ENCODE measurements around the gene TAGAP. TPM values are rescaled to one million over a fixed set of nuclear protein-coding genes. Genes with fewer than 3 reads are reported as not detected.

The TAGAP gene
- total RNA-seq, 1 experiment from 2014 or later = not detected

- no peak for DNase-seq (ENCODE audit: low read depth)
Measured at GRCh38 chr6:159071843-159072769, 27.3 kb upstream of the TAGAP start.

GRCh38 chr6:159068904-159069578 lies 24.2 kb upstream of the TAGAP start:
- DNase-seq (ENCODE audit: low read depth) = no peak

- no peak for DNase-seq (ENCODE audit: low read depth)
Measured at GRCh38 chr6:159067334-159067733, 22.5 kb upstream of the TAGAP start.

- DNase-seq (ENCODE audit: low read depth) = no peak
Measured at GRCh38 chr6:159066483-159066882, 21.7 kb upstream of the TAGAP start.

- no peak for DNase-seq (ENCODE audit: low read depth)
Measured at GRCh38 chr6:159065759-159066329, 21.1 kb upstream of the TAGAP start.

- DNase-seq (ENCODE audit: low read depth) = no peak
Measured at GRCh38 chr6:159065091-159065490, 20.3 kb upstream of the TAGAP start.

- no peak for DNase-seq (ENCODE audit: low read depth)
Measured at GRCh38 chr6:159064477-159064876, 19.7 kb upstream of the TAGAP start.

GRCh38 chr6:159063549-159063948 lies 18.8 kb upstream of the TAGAP start:
- DNase-seq (ENCODE audit: low read depth) = no peak

- DNase-seq (ENCODE audit: low read depth) = no peak
Measured at GRCh38 chr6:159062976-159063375, 18.2 kb upstream of the TAGAP start.

GRCh38 chr6:159062564-159062945 lies 17.8 kb upstream of the TAGAP start:
- DNase-seq (ENCODE audit: low read depth) = no peak

GRCh38 chr6:159061805-159062563 lies 17.2 kb upstream of the TAGAP start:
- no peak for DNase-seq (ENCODE audit: low read depth)

- DNase-seq (ENCODE audit: low read depth) = no peak
Measured at GRCh38 chr6:159061146-159061545, 16.4 kb upstream of the TAGAP start.

- no peak for DNase-seq (ENCODE audit: low read depth)
Measured at GRCh38 chr6:159059885-159060506, 15.2 kb upstream of the TAGAP start.

GRCh38 chr6:159059141-159059540 lies 14.3 kb upstream of the TAGAP start:
- DNase-seq (ENCODE audit: low read depth) = no peak

GRCh38 chr6:159056899-159057298 lies 12.1 kb upstream of the TAGAP start:
- DNase-seq (ENCODE audit: low read depth) = no peak

- no peak for DNase-seq (ENCODE audit: low read depth)
Measured at GRCh38 chr6:159056432-159056831, 11.6 kb upstream of the TAGAP start.

GRCh38 chr6:159056003-159056402 lies 11.2 kb upstream of the TAGAP start:
- no peak for DNase-seq (ENCODE audit: low read depth)

- DNase-seq (ENCODE audit: low read depth) = no peak
Measured at GRCh38 chr6:159053781-159054398, 9.1 kb upstream of the TAGAP start.

- DNase-seq (ENCODE audit: low read depth) = no peak
Measured at GRCh38 chr6:159052720-159053119, 7.9 kb upstream of the TAGAP start.

- peak; percentile 25 for DNase-seq (ENCODE audit: low read depth)
Measured at GRCh38 chr6:159047891-159048685, 3.3 kb upstream of the TAGAP start.

All from Daoy (cell line).